Midbrain (tissue), 1 donor: ENCODE measurements around the gene TRMT2A.
"Not testable (repeated sequence)": the region's sequence is repeated elsewhere in the genome, so short reads cannot be mapped to it uniquely, and the experiment has no call there.

Experiments
- DNase-seq: peaks from one replicate; lab custom pipeline; 2025; lab: John Stamatoyannopoulos, UW

TRMT2A gene, protein sequence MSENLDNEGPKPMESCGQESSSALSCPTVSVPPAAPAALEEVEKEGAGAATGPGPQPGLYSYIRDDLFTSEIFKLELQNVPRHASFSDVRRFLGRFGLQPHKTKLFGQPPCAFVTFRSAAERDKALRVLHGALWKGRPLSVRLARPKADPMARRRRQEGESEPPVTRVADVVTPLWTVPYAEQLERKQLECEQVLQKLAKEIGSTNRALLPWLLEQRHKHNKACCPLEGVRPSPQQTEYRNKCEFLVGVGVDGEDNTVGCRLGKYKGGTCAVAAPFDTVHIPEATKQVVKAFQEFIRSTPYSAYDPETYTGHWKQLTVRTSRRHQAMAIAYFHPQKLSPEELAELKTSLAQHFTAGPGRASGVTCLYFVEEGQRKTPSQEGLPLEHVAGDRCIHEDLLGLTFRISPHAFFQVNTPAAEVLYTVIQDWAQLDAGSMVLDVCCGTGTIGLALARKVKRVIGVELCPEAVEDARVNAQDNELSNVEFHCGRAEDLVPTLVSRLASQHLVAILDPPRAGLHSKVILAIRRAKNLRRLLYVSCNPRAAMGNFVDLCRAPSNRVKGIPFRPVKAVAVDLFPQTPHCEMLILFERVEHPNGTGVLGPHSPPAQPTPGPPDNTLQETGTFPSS

DNA sequence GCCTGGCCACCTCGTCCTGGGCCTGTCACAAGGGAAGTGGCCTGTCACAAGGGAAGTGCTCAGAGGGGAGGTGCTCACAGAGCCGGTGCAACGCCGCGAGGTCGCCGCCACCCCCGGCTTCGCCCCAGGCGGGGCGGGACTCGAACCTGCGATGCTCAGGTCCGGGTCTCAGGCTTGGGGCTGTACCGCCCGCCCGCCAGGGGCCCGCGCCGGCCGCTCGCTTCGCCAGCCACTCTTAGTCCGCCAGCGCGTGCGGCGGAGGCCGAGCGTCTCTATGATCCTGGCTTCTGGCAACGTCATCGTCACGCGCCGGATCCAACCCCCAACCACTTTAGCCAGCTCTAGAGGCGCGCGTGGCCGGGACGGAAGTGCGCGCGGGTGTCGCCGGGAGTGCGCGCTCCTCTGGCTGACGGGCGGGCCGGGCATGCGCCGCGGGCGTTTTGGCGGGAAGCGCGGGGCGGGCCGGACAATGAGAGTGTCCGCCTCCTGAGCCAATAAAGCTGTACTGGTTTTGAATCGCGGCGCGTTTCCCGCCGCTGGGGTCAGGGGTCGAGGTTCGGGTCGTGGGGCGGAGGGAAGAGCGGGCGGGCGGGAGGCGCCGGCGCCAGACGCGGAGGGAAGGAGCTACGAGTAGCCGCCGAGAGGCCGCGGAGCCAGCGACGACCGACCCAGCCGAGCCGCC is at the start of gene TRMT2A:
Gene TRMT2A, minus strand, starts transcription at position 276 of the 682 bp plus-strand sequence. CDS start 320 bp downstream, outside the sequence.
- peak; percentile 97 for DNase-seq

DNA sequence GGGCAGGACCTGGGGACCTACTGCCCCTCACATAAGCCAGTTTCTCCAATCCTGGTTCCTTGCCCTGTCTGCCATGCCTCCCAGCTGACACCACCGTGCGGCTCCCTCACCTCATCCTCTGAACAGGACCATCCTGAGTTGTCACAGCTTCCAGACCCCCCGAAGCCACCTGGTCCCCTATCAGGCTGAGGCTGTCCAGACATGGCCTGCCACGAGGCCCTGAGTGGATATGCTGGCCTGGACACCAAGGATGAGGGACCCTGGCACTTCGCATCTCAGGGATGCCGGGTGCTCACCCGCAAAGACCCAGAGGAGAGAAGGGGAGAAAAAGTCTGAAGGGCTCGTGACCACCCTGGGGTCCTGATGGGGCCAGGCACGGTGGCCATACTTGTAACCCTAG is 49.7 kb upstream of the TRMT2A start:
- DNase-seq: no peak

DNA sequence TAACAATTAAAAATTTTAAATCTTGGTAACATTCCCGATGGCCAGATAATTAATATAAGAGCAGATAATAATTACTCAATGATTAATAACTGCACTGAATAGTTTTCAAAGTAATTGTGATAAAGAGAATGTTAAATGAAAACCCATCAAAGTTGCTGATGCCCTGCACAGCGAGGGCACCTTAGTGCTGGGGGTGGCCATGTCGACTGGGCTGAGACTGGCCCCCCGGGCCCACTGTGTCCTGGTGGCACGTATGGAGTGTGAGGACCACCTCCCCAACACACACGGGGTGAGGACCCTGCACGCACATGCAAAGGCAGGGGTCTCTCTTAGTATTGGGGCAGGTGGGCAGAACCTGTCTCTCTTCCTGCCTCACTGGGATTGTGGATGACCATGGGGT is 48.9 kb upstream of the TRMT2A start:
- DNase-seq: no peak

DNA sequence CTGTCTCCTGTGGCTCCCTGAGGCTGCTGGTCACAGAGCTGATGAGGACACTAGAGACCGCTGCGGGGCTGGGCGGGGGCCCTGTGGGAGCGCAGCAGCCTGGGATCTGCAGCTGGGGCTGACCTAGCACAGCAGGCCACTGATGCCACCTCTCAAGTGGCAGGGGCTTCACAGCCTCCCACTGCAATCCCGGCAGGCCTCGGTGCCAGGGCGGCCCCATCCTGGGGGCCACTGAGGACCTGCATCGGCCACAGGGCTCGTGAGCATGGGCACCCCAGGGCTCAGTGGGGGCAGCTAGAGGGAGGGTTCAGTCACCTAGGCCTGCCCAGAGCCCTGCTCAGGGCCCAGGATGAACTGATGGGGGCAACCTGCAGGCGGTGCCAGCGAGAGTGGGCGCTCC is 48.4 kb upstream of the TRMT2A start:
- DNase-seq: no peak

DNA sequence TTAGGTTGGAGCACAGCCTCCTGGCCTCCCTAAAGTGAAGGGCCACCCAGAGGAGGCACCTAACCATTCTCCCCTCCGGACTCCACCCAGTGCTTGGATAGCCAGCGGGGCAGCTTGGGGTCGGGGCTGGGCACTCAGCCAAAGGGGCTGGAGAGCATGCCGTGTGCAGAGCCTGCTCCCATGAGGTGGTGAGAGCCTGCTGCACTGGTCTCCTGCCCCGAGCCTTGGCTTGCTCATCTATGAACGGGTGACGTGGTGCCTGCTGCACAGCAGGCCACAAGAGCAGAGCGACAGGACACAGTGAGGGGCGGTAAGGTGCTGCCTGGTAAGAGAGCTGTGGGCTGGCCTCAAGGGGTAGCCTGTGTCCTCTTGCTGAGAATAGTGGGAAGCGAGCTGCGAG is 47.8 kb upstream of the TRMT2A start:
- no peak for DNase-seq

DNA sequence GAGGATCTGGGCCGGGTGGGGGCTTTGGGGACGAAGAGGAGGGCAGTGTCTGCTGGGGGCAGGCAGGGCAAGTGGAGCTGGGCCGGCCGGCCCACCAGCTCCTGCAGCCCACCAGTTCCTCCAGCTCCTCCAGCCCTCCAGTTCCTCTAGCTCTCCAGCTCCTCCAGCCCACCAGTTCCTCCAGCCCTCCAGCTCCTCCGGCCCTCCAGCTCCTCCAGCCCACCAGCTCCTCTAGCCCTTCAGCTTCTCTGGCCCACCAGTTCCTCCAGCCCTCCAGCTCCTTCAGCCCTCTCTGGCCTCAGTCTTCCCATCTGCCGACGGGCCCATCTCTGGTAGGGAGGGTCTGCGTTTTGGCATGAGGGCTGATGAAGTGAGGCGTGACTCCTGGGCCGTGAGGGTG is 43.0 kb upstream of the TRMT2A start:
- DNase-seq: no peak

DNA sequence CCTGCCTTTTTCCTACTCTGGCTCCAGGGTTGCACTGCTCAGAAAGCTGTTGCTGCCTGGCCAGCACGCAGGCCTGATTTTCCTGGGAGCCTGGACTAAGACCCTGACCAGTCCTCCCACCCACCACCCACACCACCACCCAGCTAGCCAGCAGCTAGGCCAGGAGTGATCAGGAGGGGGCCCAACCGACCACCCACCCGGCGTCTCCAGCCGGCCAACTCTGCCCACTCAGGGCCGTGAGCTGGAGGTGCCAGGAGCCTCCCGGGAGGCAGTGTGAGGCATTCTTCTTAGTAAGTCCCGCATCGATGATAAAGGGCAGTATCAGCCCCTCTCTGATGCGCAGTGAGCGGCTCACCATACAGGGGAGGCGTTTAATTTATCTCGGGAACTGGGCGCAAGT is 42.5 kb upstream of the TRMT2A start:
- DNase-seq: not testable (repeated sequence)

DNA sequence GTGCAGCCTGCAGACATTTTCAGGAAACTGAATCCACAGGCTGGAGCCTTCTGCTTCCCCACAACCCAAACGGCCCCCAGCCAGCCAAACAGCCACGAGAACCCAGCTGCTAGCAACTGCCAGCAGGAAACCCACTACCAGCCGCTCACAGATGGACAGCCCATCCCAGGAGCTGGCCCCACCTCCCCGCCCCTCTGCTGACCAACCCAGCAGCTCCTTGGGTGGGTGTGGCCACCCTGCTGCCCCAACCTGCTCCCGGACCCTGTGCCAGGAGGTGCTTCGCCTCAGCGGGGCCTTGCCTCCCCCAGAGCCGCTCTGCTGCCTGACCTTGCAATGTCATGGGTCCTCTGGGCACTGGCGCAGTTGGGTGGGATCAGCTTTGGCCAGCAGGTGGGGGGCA is 42.0 kb upstream of the TRMT2A start:
- no peak for DNase-seq

DNA sequence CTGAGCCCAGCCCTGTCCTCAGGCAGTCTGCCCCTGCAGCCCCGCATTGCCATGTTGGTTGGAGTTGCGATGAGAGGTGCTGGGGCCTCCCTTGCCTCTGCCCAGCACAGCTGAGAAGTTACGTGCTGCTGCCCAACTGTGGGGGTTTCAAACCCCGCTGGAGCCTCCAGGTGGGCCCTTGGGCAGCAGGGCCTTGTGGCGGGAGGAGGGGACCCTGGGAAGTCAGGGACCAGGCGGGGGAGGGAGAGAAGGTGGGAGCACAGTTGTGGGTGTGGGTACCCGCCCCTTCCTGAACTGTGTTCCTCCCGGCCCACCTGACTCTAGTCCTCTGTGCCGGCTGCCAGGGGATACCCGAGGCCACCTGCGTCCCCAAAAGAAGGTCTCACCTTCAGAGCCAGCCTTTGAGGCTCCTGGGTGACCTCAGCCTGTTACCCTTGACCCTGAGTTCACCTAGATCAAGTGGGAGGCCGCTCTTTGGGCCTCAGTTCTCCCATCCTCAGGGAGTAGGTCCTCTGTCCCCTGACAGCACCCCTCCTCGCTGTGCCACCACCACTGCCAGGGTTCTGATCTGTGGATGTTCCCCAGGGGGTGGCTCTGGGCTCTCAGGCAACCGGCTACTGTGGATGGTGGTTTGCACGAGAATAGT is 41.5 kb upstream of the TRMT2A start:
- no peak for DNase-seq

DNA sequence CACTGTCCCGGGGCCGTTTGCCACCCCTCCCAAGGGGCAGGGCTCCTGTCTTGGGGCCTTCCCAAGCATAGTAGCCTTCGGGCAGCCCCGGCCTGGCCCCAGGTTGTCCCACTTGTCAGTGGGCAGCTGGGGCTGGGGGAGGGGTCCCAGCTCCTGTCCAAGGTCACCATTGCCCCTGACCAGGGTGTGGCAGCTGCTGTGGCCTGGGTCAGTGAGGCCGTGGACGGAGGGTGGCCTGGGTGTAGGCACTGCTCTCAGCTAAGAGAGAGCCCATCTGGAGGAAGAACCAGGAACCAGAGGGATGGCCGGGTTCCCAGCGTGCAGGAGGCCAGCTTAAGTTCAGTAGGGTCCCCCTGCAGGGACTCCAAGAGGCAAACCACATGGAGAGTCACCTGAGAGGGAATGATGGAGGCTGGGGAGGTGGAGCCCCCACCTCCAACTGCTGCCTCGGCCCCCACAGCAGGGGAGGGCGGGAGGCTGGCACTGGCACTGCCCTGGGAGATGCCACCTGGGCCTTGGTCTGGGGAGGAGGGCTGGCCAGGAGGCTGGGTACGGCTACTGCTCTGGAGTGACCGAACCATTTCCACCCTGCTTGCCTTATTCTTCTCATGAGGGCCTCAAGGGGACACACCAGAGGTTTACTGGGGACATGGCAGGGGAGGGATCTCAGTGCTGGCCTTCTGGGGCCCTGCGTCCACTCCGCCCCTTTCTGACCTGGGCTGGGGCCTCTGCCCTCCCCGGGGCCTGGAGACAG is 40.6 kb upstream of the TRMT2A start:
- no peak for DNase-seq

DNA sequence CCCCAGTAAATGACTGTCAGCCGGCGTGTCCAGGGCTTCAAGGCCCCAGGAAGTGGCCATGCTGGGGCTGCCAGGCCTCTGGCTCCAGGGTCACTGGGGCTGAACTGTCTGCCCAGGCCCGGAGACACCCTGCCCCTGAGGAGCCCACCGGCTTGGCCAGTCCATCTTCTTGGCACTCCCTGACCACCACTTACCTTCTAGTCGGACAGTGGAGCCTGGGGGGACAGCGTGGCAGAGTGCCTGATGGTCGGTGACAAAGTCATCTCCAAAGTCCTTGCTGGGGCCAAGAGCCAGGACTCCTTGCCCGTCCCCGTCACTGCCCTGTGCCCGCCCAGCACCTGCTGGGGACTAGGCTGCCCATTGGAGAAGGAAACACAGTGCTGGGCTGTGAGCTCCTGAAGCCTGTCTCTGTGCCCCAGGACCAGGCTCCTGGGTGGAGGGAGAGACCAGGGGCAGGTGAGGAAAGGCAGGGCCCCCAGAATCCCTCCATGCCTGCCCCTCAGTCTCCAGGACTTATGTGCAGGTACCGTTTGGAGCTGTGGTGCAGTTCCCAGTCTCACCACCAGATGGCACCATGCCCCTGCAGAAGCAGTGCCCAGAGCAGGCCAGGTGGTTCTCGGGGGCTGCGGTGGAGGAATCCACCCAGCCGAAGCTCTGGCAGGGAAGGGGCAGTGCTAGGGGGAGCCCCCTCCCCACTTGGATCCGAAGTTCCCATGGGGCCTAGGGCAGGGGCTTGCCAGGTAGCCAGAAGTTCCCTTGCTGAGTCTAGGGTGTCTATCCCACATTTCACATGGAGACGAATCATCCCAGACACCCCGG is 39.8 kb upstream of the TRMT2A start:
- DNase-seq: peak; percentile 70

DNA sequence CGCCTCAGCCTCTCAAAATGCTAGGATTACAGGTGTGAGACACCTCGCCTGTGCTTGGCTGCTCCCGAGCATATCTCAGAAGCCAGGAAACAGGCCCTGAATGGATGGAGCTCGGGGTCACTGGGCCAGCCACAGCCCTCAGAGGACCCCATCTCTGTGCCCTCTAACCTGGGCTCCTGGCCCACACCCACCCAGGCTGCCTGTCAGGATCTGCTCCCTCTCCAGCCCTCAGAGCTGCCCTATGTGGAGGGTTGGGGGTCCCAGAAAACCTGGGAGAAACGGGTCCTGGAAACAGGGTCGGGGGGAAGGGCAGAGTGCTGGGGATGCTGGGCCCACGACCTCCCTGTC is 39.0 kb upstream of the TRMT2A start:
- no peak for DNase-seq

DNA sequence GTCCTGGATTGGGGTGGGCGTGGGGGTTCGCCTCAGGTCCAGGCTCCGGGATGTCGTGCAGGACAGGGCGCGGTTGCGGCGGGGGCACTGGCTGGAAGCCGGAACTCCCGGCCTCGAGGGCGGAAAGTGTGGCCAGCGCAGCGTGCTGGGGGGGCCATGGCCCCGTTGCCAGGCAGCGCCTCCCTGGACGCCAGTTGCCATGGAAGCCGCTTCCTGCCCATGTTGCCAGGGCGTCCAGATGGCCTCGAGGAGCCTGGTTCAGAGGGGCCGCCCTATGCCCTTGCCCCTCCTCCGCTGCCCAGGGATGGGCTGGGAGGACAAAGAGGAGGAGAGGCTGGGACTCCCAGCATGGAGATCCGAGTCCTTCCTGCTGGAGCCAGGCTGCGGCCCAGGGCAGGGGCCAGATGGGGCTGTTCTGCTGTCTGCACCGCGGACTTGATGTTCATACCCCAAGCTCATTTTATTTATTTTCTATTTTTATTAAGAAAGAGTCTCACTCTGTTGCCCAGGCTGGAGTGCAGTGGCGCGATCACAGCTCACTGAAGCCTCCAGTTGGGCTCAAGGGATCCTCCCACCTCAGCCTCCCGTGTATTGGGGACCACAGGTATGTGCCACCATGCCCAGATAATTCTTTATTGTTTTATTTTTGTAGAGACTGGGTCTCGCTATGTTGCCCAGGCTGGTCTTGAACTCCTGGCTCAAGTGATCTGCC is 38.5 kb upstream of the TRMT2A start:
- DNase-seq: peak; percentile 66

DNA sequence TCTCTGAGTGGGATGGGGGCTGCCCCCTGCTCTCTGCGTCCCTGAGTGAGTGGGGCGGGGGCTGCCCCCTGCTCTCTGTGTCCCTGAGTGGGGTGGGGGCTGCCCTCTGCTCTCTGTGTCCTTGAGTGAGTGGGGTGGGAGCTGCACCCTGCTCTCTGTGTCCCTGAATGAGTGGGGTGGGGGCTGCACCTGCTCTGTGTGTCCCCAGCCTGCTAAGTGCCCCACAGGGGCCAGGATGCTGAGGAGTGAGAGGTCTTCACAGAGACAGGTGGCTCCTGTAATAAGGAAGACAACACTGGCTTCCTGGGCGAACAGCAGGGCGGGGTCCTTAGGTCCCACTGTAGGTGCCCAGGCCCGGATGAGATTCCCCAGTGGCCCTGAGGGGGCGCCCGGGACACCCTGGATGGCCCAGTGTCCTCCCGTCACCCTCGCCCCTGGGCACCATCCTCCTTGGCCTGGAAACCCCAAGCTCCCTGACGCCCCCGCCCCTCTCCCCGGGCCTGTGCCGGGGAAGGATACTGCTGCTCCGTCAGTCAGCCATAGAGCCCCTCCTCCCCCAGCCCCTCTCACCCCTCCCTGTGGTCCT is 37.7 kb upstream of the TRMT2A start:
- no peak for DNase-seq

DNA sequence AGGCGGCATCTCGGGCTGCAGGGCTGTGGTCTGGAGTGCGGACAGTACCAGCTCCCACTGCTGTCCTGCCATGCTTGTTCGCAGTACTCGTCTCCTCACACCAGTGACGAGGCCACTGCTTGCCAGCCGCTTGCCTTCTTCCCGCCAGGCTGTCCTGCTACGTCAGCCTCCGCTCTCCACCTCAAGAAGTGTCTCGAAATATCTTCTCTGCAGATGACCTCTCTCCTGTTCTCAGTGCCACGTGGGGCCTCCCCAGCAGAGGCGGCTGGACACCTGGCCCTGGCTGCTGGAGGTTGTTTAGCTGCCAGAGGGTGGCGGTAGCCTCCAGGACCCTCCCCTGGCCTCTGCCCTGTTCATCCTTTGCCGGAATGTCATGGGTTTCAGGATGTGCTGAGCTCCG is 36.9 kb upstream of the TRMT2A start:
- no peak for DNase-seq

DNA sequence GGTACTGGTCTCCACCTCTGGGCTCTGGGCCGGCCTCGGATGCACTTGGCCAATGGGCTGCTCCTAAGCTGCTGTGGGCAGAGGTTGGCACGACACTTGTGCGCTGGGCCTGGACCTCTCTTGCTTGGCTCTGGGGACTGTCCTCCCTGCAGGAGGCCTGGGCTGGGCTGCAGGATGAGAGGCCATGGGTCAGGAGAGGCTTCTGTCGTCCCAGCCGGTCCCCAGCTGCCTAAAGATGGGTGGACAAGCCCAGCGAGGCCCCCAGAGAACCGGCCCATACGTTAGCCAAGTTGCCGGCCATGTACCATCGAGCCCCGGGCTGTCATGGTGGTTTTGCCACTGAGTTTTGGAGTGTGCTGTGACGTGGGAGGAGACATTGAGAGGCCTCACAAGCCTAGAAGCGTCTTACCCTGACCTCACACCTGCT is 35.5 kb upstream of the TRMT2A start:
- DNase-seq: no peak

DNA sequence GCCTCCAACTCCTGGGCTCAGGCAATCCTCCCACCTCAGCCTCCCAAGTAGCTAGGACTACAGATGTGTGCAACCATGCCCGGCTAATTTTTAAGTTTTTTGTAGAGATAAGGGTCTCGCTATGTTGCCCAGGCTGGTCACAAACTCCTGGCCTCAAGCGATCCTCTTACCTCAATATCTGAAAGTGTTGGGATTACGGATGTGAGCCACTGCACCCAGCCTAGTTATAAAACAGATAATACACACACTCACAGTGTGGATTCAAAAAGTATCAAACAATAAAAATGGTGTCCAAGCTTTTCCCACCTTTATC is 34.2 kb upstream of the TRMT2A start:
- no peak for DNase-seq

DNA sequence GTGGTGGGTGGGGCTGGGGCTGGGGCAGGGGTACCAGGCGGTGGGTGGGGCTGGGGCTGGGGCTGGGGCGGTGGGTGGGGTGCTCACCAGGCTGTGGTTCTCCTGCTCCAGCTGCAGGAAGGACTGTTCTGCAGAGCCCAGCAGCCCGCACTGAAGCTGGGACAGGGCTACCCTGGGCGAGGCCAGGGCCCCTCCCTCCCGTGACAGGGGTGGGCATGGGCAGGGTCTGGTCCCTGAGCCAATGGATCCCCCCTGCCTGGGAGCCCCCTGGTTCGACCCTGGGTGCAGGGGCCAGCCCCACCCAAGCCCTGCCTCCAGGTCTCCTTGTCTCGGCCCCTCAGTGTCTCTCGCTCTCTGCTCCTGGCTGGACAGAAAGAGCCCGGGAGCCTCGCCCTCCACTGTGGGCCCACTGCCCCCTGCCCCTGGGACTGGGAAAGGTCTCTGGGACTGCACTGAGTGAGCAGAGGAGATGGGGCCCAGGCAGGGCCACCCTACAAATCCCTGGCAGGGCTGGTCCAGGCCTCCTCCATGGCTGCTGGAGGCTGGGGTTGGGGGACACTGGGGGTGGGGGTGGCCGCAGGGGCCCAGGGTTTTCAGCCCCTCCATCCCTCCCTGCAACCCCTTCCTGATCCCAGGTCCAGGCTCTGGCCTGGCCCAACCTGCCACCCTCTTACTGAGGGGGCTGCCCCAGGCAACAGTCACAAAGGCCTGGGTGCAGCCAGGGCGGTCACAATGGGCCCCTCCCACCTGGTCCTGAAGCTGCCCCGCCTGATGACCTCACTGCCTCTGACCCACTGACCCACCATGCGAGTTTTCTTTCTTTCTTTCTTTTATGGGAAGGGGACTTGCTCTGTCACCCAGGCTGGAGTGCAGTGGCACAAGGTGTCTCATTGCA is 33.6 kb upstream of the TRMT2A start, which contains the start of gene CCDC188:
Gene CCDC188, minus strand, starts transcription at position 675 of the 895 bp plus-strand sequence. Its CDS starts 69 bp downstream, at position 606.
- no peak for DNase-seq
